GM12878 (cell line): Measurements from ENCODE around the gene ZNF771.

Source experiments
- BRCA1 ChIP-seq: IDR thresholded peaks from 2 replicates; pipeline ENCODE4 v1.6.1; 2011; ENCODE audit warnings: low read depth, low read length, improper control_type of control experiment
- DPF2 ChIP-seq: fragments of 450-650 bp; IDR thresholded peaks from 2 replicates; pipeline ENCODE4 v1.6.1; 2017; ENCODE audit warnings: mild to moderate bottlenecking
- JUND ChIP-seq: IDR thresholded peaks from 2 replicates; pipeline ENCODE4 v1.6.1; 2012; ENCODE audit warnings: low read depth, mild to moderate bottlenecking, low read length, improper control_type of control experiment, moderate library complexity
- NFIC ChIP-seq: IDR thresholded peaks from 2 replicates; pipeline ENCODE4 v1.6.1; 2012; ENCODE audit warnings: low read depth, mild to moderate bottlenecking, inconsistent platforms, low read length, moderate library complexity
- NR2F1 ChIP-seq: fragments of 450-650 bp; conservative IDR thresholded peaks from 2 replicates; pipeline ENCODE4 v1.6.1; 2017; ENCODE audit warnings: mild to moderate bottlenecking
- POLR2A ChIP-seq: IDR thresholded peaks from 2 replicates; pipeline ENCODE4 v1.6.1; 2011; ENCODE audit warnings: low read depth, mild to moderate bottlenecking, low read length
- SMAD1 ChIP-seq: fragments of 450-650 bp; IDR thresholded peaks from 2 replicates; pipeline ENCODE4 v1.6.1; 2018; ENCODE audit warnings: mild to moderate bottlenecking, low read depth; ENCODE audit not compliant: partially characterized antibody
- TCF7 ChIP-seq: IDR thresholded peaks from 2 replicates; pipeline ENCODE4 v1.6.1; 2014; ENCODE audit warnings: antibody characterized with exemption, borderline replicate concordance
- TF ChIP-seq, protein P1 (sequence below): fragments of 450-650 bp; IDR thresholded peaks from 2 replicates; pipeline ENCODE4 v1.6.1; 2016; ENCODE audit warnings: mild to moderate bottlenecking
- TF ChIP-seq, protein P2 (sequence below), 3 experiments: IDR thresholded peaks in 2 of 3; conservative IDR thresholded peaks in 1 of 3; 2 replicates each; pipeline ENCODE4 v1.5.1; 2011; ENCODE audit warnings: low read depth in 3 of 3, low read length in 3 of 3, mild to moderate bottlenecking in 3 of 3, control low read depth in 2 of 3, moderate library complexity in 2 of 3, inconsistent platforms in 1 of 3, mixed read lengths in 1 of 3; ENCODE audit not compliant: control insufficient read depth in 2 of 3, insufficient read depth in 1 of 3; ENCODE audit errors: extremely low read depth in 1 of 3
- TF ChIP-seq, protein P3 (sequence below): IDR thresholded peaks from 2 replicates; pipeline ENCODE4 v1.6.1; 2011; ENCODE audit warnings: borderline replicate concordance, low read depth, mild to moderate bottlenecking, moderate library complexity, mixed read lengths, low read length; ENCODE audit not compliant: insufficient read depth; ENCODE audit errors: extremely low read length

DNA sequence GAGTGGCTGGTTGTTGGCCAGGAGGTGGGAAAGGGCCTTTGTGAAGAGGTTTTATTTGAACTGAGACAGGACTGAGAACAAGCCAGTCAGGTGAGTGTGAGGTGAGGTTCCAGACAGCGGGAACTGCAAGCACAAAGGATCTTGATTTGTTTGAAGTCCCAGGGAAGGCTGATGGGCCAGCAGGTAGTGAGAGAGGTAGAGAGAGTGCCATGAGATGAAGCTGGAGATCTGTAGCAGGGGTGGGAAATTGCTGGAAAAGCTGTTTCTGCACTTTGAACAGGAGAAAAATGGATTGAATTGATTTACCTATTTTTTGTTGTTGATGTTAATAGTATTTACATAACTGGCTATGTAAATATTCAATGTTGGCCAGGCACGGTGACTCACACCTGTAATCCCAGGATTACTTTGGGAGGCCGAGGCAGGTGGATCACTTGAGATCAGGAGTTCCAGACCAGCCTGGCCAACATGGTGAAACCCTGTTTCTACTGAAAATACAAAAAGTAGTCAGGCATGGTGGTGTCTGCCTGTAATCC lies 30.2 kb downstream of the ZNF771 start:
- TF ChIP-seq NR2F1: no peak
- TF ChIP-seq NFIC: no peak
- TF ChIP-seq, protein P1, sequence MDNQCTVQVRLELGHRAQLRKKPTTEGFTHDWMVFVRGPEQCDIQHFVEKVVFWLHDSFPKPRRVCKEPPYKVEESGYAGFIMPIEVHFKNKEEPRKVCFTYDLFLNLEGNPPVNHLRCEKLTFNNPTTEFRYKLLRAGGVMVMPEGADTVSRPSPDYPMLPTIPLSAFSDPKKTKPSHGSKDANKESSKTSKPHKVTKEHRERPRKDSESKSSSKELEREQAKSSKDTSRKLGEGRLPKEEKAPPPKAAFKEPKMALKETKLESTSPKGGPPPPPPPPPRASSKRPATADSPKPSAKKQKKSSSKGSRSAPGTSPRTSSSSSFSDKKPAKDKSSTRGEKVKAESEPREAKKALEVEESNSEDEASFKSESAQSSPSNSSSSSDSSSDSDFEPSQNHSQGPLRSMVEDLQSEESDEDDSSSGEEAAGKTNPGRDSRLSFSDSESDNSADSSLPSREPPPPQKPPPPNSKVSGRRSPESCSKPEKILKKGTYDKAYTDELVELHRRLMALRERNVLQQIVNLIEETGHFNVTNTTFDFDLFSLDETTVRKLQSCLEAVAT: no peak
- TF ChIP-seq, protein P2, sequence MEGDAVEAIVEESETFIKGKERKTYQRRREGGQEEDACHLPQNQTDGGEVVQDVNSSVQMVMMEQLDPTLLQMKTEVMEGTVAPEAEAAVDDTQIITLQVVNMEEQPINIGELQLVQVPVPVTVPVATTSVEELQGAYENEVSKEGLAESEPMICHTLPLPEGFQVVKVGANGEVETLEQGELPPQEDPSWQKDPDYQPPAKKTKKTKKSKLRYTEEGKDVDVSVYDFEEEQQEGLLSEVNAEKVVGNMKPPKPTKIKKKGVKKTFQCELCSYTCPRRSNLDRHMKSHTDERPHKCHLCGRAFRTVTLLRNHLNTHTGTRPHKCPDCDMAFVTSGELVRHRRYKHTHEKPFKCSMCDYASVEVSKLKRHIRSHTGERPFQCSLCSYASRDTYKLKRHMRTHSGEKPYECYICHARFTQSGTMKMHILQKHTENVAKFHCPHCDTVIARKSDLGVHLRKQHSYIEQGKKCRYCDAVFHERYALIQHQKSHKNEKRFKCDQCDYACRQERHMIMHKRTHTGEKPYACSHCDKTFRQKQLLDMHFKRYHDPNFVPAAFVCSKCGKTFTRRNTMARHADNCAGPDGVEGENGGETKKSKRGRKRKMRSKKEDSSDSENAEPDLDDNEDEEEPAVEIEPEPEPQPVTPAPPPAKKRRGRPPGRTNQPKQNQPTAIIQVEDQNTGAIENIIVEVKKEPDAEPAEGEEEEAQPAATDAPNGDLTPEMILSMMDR (IDR thresholded peaks at IDR 0.05 in 2 of 3, conservative IDR thresholded peaks at IDR 0.05 in 1 of 3; ENCODE audit: control insufficient read depth in 2 of 3, extremely low read depth in 1 of 3, insufficient read depth in 1 of 3, low read depth in 3 of 3, low read length in 3 of 3): no peak
- TF ChIP-seq SMAD1: no peak
- TF ChIP-seq DPF2: no peak
- TF ChIP-seq POLR2A: no peak
- TF ChIP-seq JUND: no peak
- no peak for TF ChIP-seq BRCA1
- TF ChIP-seq TCF7: no peak
- TF ChIP-seq, protein P3, sequence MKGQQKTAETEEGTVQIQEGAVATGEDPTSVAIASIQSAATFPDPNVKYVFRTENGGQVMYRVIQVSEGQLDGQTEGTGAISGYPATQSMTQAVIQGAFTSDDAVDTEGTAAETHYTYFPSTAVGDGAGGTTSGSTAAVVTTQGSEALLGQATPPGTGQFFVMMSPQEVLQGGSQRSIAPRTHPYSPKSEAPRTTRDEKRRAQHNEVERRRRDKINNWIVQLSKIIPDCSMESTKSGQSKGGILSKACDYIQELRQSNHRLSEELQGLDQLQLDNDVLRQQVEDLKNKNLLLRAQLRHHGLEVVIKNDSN: no peak
